GM23248 (cell line): Measurements from ENCODE around the gene USP6NL. TPM values are rescaled to one million over a fixed set of nuclear protein-coding genes. Genes with fewer than 3 reads are reported as not detected.
A peak's percentile ranks its signal among the peaks of the same experiment; 100 is the strongest.

ENCODE experiments used
- DNase-seq: peaks from one replicate; pipeline ENCODE4 v3.0.0-alpha.2; 2015
- H2AFZ ChIP-seq: fragments of 200-600 bp; sonication (generic); 2 replicates; pipeline ENCODE4 v1.6.1; 2016; ENCODE audit warnings: antibody characterized with exemption
- H3F3A ChIP-seq: fragments of 200-600 bp; sonication (generic); 2 replicates; pipeline ENCODE4 v1.6.1; 2016; ENCODE audit warnings: mild to moderate bottlenecking, antibody characterized with exemption, mixed run types; ENCODE audit not compliant: insufficient read depth
- H3K27ac ChIP-seq: fragments of 200-600 bp; sonication (generic); 2 replicates; pipeline ENCODE4 v1.5.1; 2016; ENCODE audit warnings: mild to moderate bottlenecking
- H3K27me3 ChIP-seq: fragments of 200-600 bp; sonication (generic); replicated peaks from 2 replicates; pipeline ENCODE4 v1.6.1; 2016; ENCODE audit warnings: mild to moderate bottlenecking; ENCODE audit not compliant: insufficient read depth
- H3K36me3 ChIP-seq: fragments of 200-600 bp; sonication (generic); 2 replicates; pipeline ENCODE4 v1.6.1; 2016; ENCODE audit warnings: low read depth, mild to moderate bottlenecking
- H3K4me1 ChIP-seq: fragments of 200-600 bp; sonication (generic); 2 replicates; pipeline ENCODE4 v1.6.1; 2016; ENCODE audit warnings: mild to moderate bottlenecking; ENCODE audit not compliant: insufficient read depth
- H3K4me2 ChIP-seq: fragments of 200-600 bp; sonication (generic); one replicate; pipeline ENCODE4 v1.6.1; 2016; ENCODE audit warnings: mild to moderate bottlenecking; ENCODE audit not compliant: unreplicated experiment
- H3K4me3 ChIP-seq: fragments of 200-600 bp; sonication (generic); 2 replicates; pipeline ENCODE4 v1.5.1; 2016; ENCODE audit warnings: mild to moderate bottlenecking
- H3K79me2 ChIP-seq: fragments of 200-600 bp; sonication (generic); 2 replicates; pipeline ENCODE4 v1.6.1; 2016; ENCODE audit warnings: mild to moderate bottlenecking; ENCODE audit not compliant: insufficient read depth
- H3K9ac ChIP-seq: fragments of 200-600 bp; sonication (generic); 2 replicates; pipeline ENCODE4 v1.6.1; 2016; ENCODE audit warnings: mild to moderate bottlenecking
- H3K9me2 ChIP-seq: fragments of 200-600 bp; sonication (generic); 2 replicates; pipeline ENCODE4 v1.6.1; 2016; ENCODE audit warnings: mixed run types, mild to moderate bottlenecking, moderate library complexity; ENCODE audit not compliant: insufficient read depth
- H3K9me3 ChIP-seq: fragments of 200-600 bp; sonication (generic); one replicate; pipeline ENCODE4 v1.6.1; 2017; ENCODE audit warnings: low read depth
- H4K20me1 ChIP-seq: fragments of 200-600 bp; sonication (generic); 2 replicates; pipeline ENCODE4 v1.6.0; 2016; ENCODE audit not compliant: insufficient read depth
- EZH2 ChIP-seq: fragments of 200-600 bp; sonication (generic); IDR thresholded peaks from 2 replicates; pipeline ENCODE4 v1.6.1; 2018; ENCODE audit warnings: antibody characterized with exemption, mild to moderate bottlenecking; ENCODE audit not compliant: insufficient read depth, poor library complexity, severe bottlenecking
- EZH2phosphoT487 ChIP-seq: fragments of 200-600 bp; sonication (generic); IDR thresholded peaks from 2 replicates; pipeline ENCODE4 v1.6.1; 2018; ENCODE audit warnings: antibody characterized with exemption, moderate library complexity, mild to moderate bottlenecking, low read depth; ENCODE audit not compliant: insufficient read depth
- WGBS, 2 experiments: methylation state at CpG; one replicate each; pipeline ENCODE4 v1.1.6; 2015 to 2017; ENCODE audit warnings: low lambda C conversion rate in 2 of 2, low coverage in 1 of 2; ENCODE audit errors: missing lambda C conversion rate in 2 of 2; 5-methylcytosine and 5-hydroxymethylcytosine counted together
- in situ Hi-C: fragments of 300-500 bp; cut with MboI; formaldehyde crosslinking; loops from 2 replicates; pipeline ENCODE4 v1.15.0; 2020
- polyA plus RNA-seq: library from polyadenylated mRNA; unstranded; fragments of >200 nt; fragmentation: Nextera tagmentation; extraction: Ambion mirVana; gene quantifications from 2 replicates; pipeline ENCODE4 v1.2.1, GENCODE V29; 2016
- total RNA-seq: library from RNA; depleted of rRNA; stranded (reverse); fragments of >200 nt; shearing (Covaris generic); gene quantifications from 2 replicates; pipeline ENCODE4 v1.2.3, GENCODE V29; 2014

USP6NL gene
- total and polyA plus RNA-seq, 2 experiments from 2014 or later = 4.4 to 9.2 TPM

DNA sequence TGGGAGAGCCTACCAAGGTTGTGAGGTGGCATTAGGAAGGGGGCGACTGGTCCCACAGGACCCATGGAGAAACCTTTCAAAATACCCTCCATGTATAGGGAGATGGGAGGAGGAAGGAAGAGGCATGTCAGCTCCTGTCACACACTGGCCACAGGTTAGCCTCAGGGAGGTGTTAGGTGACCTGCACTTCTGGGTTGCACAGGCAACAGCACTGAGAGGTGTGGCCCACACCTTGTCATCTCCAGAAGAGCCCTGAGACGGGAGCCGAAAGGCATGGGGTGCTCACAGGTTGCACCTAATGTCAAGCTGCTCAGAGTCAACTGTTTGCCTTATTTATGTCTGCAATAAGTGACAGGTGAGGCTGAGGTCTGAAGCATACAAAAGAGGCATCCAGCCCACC, 14.6 kb upstream of the USP6NL start:
- Histone ChIP-seq H3K27me3 (no peaks in the 10 kb centered on the region), H3K4me1 (no peaks in the 10 kb centered on the region), H3K9me2 (no peaks in the 10 kb centered on the region), H3K4me3 (no peak overlapping the region), H3K36me3 (no peaks in the 10 kb centered on the region), H2AFZ (no peak overlapping the region), H3F3A (no peaks in the 10 kb centered on the region), H3K9ac (no peak overlapping the region), H3K9me3 (no peaks in the 10 kb centered on the region), H3K79me2 (no peaks in the 10 kb centered on the region), H3K27ac (no peak overlapping the region), H4K20me1 (no peaks in the 10 kb centered on the region), H3K4me2 (no peak overlapping the region)
- DNase-seq = no peak
- in situ Hi-C loops = no loop called here
- TF ChIP-seq EZH2phosphoT487 = no peak
- TF ChIP-seq EZH2 = no peak
- WGBS, 2 experiments = 60 to 73% methylated on average over 3 of the region's 3 CpGs

DNA sequence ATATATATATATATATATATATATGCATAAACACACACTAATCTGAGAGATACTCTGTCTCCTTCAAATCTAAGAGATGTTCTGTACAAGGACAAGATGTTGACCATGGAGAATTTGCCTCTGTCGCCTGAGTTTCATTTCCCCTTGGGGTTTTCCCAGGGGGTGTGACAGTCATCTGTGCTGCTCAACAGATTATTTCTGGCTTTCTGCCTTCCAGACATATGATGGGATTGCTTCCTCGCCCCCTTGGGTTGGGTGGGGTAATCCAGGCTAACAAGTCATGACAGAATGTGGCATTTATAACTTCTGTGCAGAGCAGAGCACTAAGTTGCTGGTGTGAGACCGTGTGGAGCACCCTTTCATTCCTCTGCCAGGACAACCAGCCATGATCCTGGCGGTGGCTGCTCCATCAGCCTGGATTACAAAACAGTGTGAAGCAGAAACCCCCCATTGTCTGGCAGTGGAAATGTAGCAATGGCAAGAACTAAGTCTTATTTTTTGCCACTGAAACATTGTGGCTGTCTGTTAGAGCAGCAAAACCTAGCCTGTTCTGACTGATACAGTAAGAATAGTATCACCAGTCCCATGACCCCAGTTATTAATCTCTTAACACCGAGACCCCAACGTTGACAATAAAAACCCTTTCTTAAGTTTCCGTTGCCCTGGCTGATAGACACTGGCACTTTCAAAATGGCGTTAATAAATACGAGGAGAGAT, 13.7 kb upstream of the USP6NL start:
- H4K20me1 ChIP-seq = no peaks in the 10 kb centered on the region
- WGBS, 2 experiments = 51 to 56% methylated on average over 9 of the region's 9 CpGs

DNA sequence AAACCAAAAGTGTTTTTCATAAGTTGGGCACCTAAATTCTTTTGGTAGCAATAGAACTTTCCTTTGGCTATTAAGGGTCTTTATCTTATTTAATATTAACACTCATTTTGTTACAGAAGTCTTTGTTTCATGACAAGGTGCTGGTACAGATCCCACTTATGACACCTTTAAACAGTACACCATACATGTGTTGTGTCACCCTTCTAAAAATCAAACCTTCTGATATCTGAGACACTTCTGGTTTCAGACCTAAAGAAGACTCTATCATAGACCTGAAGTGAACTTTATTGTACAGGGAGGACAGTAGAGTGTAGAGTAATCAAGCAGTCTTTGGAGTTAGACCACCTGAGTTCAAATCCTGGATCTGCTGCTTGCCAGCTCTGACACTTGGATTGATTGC, 5.8 kb upstream of the USP6NL start:
- H3K9me3 ChIP-seq = no peaks in the 10 kb centered on the region
- no peak overlapping the region for H3K27ac ChIP-seq
- no peak for DNase-seq
- in situ Hi-C loops = no loop called here
- no peak overlapping the region for H2AFZ ChIP-seq
- H3F3A ChIP-seq = peaks cover 13% of the 10 kb centered on the region
- no peaks in the 10 kb centered on the region for H4K20me1 ChIP-seq
- no peak for TF ChIP-seq EZH2phosphoT487
- TF ChIP-seq EZH2 = no peak
- no peaks in the 10 kb centered on the region for H3K79me2 ChIP-seq
- no peak overlapping the region for H3K9ac ChIP-seq
- H3K9me2 ChIP-seq = no peaks in the 10 kb centered on the region
- no peak overlapping the region for H3K4me3 ChIP-seq
- no peak overlapping the region for H3K4me2 ChIP-seq
- H3K27me3 ChIP-seq = no peaks in the 10 kb centered on the region; the same call in 1 of the 2 replicates
- no peaks in the 10 kb centered on the region for H3K4me1 ChIP-seq
- no peaks in the 10 kb centered on the region for H3K36me3 ChIP-seq

More for the DNA sequence above, 13.7 kb upstream of the USP6NL start:
- Histone ChIP-seq H3F3A (no peaks in the 10 kb centered on the region), H3K4me3 (no peak overlapping the region), H3K4me1 (no peaks in the 10 kb centered on the region), H3K9me3 (no peaks in the 10 kb centered on the region), H3K9ac (no peak overlapping the region), H3K9me2 (no peaks in the 10 kb centered on the region), H2AFZ (no peak overlapping the region), H3K27ac (no peak overlapping the region), H3K27me3 (no peaks in the 10 kb centered on the region; the same call in 1 of the 2 replicates), H3K36me3 (no peaks in the 10 kb centered on the region), H3K79me2 (no peaks in the 10 kb centered on the region), H3K4me2 (no peak overlapping the region)
- in situ Hi-C loops = no loop called here
- no peak for DNase-seq
- TF ChIP-seq EZH2 (no peak), EZH2phosphoT487 (no peak)

DNA sequence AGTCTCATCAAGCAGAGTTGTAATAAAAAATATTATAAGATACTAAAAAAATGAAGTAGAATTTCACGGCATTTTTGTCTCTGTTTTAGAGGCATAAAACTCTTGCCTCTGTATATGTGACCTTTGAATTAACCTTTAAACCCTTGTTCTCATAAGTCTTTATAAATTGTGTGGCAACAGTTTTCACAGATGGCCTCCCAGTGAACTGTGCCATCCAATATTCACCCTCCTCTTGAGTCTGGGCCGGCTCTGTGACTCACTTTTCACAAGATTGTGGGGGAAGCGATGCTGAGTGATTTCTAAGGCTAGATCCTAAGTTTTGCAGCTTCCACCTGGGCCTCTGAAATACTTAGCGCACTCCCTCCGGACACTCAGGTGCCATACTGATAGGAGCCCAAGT, 4.6 kb upstream of the USP6NL start:
- no peaks in the 10 kb centered on the region for H3K36me3 ChIP-seq
- H4K20me1 ChIP-seq = no peaks in the 10 kb centered on the region
- no peak overlapping the region for H2AFZ ChIP-seq
- no peak overlapping the region for H3K4me3 ChIP-seq
- H3K27ac ChIP-seq = no peak overlapping the region
- no peak overlapping the region for H3K9ac ChIP-seq
- H3K4me1 ChIP-seq = no peaks in the 10 kb centered on the region
- H3K9me3 ChIP-seq = no peaks in the 10 kb centered on the region
- in situ Hi-C loops = no loop called here
- no peaks in the 10 kb centered on the region; the same call in 1 of the 2 replicates for H3K27me3 ChIP-seq
- H3K79me2 ChIP-seq = no peaks in the 10 kb centered on the region
- TF ChIP-seq EZH2phosphoT487 (no peak), EZH2 (no peak)
- no peak overlapping the region for H3K4me2 ChIP-seq
- no peaks in the 10 kb centered on the region for H3K9me2 ChIP-seq
- WGBS, 2 experiments = 56 to 61% methylated on average over 5 of the region's 5 CpGs
- peaks cover 18% of the 10 kb centered on the region for H3F3A ChIP-seq
- DNase-seq = peak; percentile 47

DNA sequence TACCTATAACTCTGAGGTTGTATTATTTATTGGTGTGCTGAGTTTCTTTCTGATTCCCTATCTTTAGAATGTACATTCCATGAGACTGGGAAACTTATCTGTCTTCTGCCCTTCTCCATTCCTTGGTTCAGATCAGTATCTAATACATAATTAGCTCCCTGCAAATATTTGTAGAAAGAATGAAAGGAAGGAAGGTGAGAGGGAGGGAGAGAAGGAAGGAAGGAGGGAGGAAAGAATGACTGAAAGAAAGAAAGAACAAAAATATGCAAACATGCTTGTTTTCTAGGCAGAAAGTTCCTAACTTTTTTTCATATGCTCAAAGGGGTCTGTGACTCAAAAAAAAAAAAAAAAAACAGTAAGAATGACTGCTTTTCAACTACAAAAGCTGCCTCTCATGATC, 3.9 kb upstream of the USP6NL start:
- Histone ChIP-seq H3K27me3 (no peaks in the 10 kb centered on the region), H3K4me1 (no peaks in the 10 kb centered on the region), H3K4me3 (no peak overlapping the region), H3F3A (peaks cover 20% of the 10 kb centered on the region), H3K9me3 (no peaks in the 10 kb centered on the region), H3K36me3 (no peaks in the 10 kb centered on the region), H3K27ac (no peak overlapping the region), H4K20me1 (no peaks in the 10 kb centered on the region), H3K4me2 (no peak overlapping the region), H3K9ac (no peak overlapping the region), H3K9me2 (no peaks in the 10 kb centered on the region), H2AFZ (0 out of 2 replicates have a peak overlapping the region, but pooled peaks have one; percentile 12), H3K79me2 (no peaks in the 10 kb centered on the region)
- in situ Hi-C loops = no loop called here
- no peak for DNase-seq
- TF ChIP-seq EZH2phosphoT487 (no peak), EZH2 (no peak)
